ENCODE measurements around the gene PROM2.

GRCh38 chr2:95284886-95285541 is 10.8 kb downstream of the PROM2 start:
- TF ChIP-seq YY1 (IDR thresholded peaks at IDR 0.05; ENCODE audit: insufficient read depth, insufficient read length) (no peak), SUZ12 (IDR thresholded peaks at IDR 0.05; ENCODE audit: extremely low read depth, insufficient read depth, insufficient read length) (no peak)

All from NT2/D1 (cell line).